K562 (cell line): ENCODE data around the gene NRG2. TPM values are rescaled to one million over a fixed set of nuclear protein-coding genes. Genes with fewer than 3 reads are reported as not detected.

ENCODE experiments used
- ATAC-seq: fragments of 200-7000 bp; cut with Tn5 transposase; 3 replicates; pipeline ENCODE4 v1.9.1; 2020; ENCODE audit warnings: moderate library complexity
- BruUV-seq: library from RNA; stranded (reverse); fragments of 400-500 nt; replicated peaks from 2 replicates; lab custom pipeline; 2021; lab: Mats Ljungman, UMichigan
- CTCF ChIA-PET: fragments of 300-600 bp; formaldehyde crosslinking; extraction: SDS; loops from one replicate; lab custom pipeline; 2021; ENCODE audit warnings: low intra/inter-chr PET ratio; lab: Yijun Ruan, JAX
- POLR2A ChIA-PET: fragments of 300-600, 350-650 bp; sonication (Branson Sonifier 250); formaldehyde crosslinking; extraction: SDS; loops from one replicate; lab custom pipeline; 2021; ENCODE audit warnings: antibody characterized with exemption, inconsistent platforms; lab: Yijun Ruan, JAX
- DNase-seq, 4 experiments: peaks; one replicate each; pipeline versions ENCODE4 v3.0.0 to v3.0.0-alpha.2; 2011 to 2018; ENCODE audit warnings: low spot score in 3 of 4, mixed read lengths in 3 of 4; ENCODE audit errors: extremely low read depth in 1 of 4
- FAIRE-seq: peaks from 2 replicates; lab custom pipeline; 2011; peaks lifted over from hg19 to GRCh38; lab: Jason Lieb, UNC
- H2AFZ ChIP-seq: 2 replicates; pipeline ENCODE4 v1.6.0; 2011; ENCODE audit warnings: low read depth, low read length, control low read depth, inconsistent platforms
- H3K27ac ChIP-seq: fragments of 200-600 bp; 3 replicates; pipeline ENCODE4 v1.8.0; 2011; ENCODE audit warnings: low read depth, mild to moderate bottlenecking, control low read depth, inconsistent platforms, low read length, moderate library complexity, mixed read lengths; ENCODE audit errors: extremely low read depth
- H3K27me3 ChIP-seq, 2 experiments: fragments of 300-600 bp in 1 of 2; 2 replicates in 1 of 2; 3 replicates in 1 of 2; pipeline versions ENCODE4 v1.6.0 to v1.8.0; 2011; ENCODE audit warnings: inconsistent platforms in 2 of 2, low read length in 2 of 2, mild to moderate bottlenecking in 1 of 2, mixed read lengths in 1 of 2, moderate library complexity in 1 of 2; ENCODE audit not compliant: control insufficient read depth in 2 of 2, insufficient read depth in 2 of 2
- H3K36me3 ChIP-seq: fragments of 300-600 bp; 3 replicates; pipeline ENCODE4 v1.8.0; 2011; ENCODE audit warnings: mild to moderate bottlenecking, low read length, inconsistent platforms; ENCODE audit not compliant: control insufficient read depth, insufficient read depth
- H3K4me1 ChIP-seq, 2 experiments: fragments of 200-600 bp in 1 of 2; replicated peaks in 1 of 2; 2 replicates in 1 of 2; 3 replicates in 1 of 2; pipeline versions ENCODE4 v1.5.1 to v1.8.0; 2011; ENCODE audit warnings: inconsistent platforms in 2 of 2, low read length in 2 of 2, mild to moderate bottlenecking in 1 of 2, mixed read lengths in 1 of 2, moderate library complexity in 1 of 2; ENCODE audit not compliant: control insufficient read depth in 2 of 2, insufficient read depth in 2 of 2
- H3K4me2 ChIP-seq: 2 replicates; pipeline ENCODE4 v1.6.1; 2011; ENCODE audit warnings: low read length, control low read depth, inconsistent platforms, mixed read lengths; ENCODE audit not compliant: insufficient read depth
- H3K4me3 ChIP-seq: fragments of 200-600 bp; sonication (generic), shearing (Covaris generic); 2 replicates; pipeline ENCODE4 v1.5.1; 2016; ENCODE audit warnings: control low read depth, inconsistent platforms
- H3K79me2 ChIP-seq: fragments of 200-600 bp; 3 replicates; pipeline ENCODE4 v1.8.0; 2011; ENCODE audit warnings: low read length, inconsistent platforms; ENCODE audit not compliant: control insufficient read depth, insufficient read depth
- H3K9ac ChIP-seq, 2 experiments: 2 replicates each; pipeline versions ENCODE4 v1.6.0 to v1.6.1; 2011; ENCODE audit warnings: low read depth in 2 of 2, low read length in 2 of 2, control low read depth in 1 of 2, inconsistent platforms in 1 of 2, mild to moderate bottlenecking in 1 of 2, mixed read lengths in 1 of 2; ENCODE audit not compliant: insufficient read depth in 1 of 2
- H3K9me1 ChIP-seq: one replicate; pipeline ENCODE4 v1.6.0; 2011; ENCODE audit warnings: inconsistent platforms, mild to moderate bottlenecking, low read length, moderate library complexity; ENCODE audit not compliant: control insufficient read depth, insufficient read depth
- H3K9me3 ChIP-seq: replicated peaks from 2 replicates; pipeline ENCODE4 v1.5.1; 2011; ENCODE audit warnings: low read depth, low read length, inconsistent platforms; ENCODE audit not compliant: control insufficient read depth, insufficient read depth
- H4K20me1 ChIP-seq: replicated peaks from 2 replicates; pipeline ENCODE4 v1.6.1; 2011; ENCODE audit warnings: low read length, inconsistent platforms, mixed read lengths; ENCODE audit not compliant: control insufficient read depth, insufficient read depth
- BACH1 ChIP-seq: fragments of 200-800 bp; sonication (Bioruptor generic); IDR thresholded peaks from 2 replicates; pipeline ENCODE4 v1.6.1; 2016; ENCODE audit warnings: missing genetic modification characterization, missing compliant biosample characterization
- CREBBP ChIP-seq: IDR thresholded peaks from one replicate; pipeline ENCODE4 v1.6.1; 2012; ENCODE audit warnings: low read depth, mild to moderate bottlenecking, control low read depth, inconsistent platforms, low read length
- NFE2L1 ChIP-seq: fragments of 450-650 bp; IDR thresholded peaks from 2 replicates; pipeline ENCODE4 v1.6.1; 2016; ENCODE audit warnings: missing genetic modification characterization, low read depth, mild to moderate bottlenecking, missing compliant biosample characterization, moderate library complexity, borderline replicate concordance
- NR2C2 ChIP-seq, 2 experiments: fragments of 200-800 bp in 1 of 2; sonication (Bioruptor generic) in 1 of 2; sonication (generic) in 1 of 2; formaldehyde crosslinking in 1 of 2; IDR thresholded peaks; 2 replicates each; pipeline versions ENCODE4 v1.6.1 to v1.8.0; 2016 to 2022; ENCODE audit warnings: mild to moderate bottlenecking in 1 of 2, missing compliant biosample characterization in 1 of 2, missing genetic modification characterization in 1 of 2, missing genetic modification reagents in 1 of 2
- PRPF4 ChIP-seq: fragments of 200-400 bp; formaldehyde crosslinking; IDR thresholded peaks from one replicate; pipeline ENCODE4 v1.6.1; 2017; ENCODE audit warnings: low read length, low read depth, mild to moderate bottlenecking; ENCODE audit not compliant: insufficient read depth, poor library complexity, severe bottlenecking
- SRSF7 ChIP-seq: fragments of 200-400 bp; formaldehyde crosslinking; optimal IDR thresholded peaks from 2 replicates; pipeline ENCODE3; 2017; ENCODE audit warnings: mild to moderate bottlenecking, low read depth, low read length
- TFAM ChIP-seq: fragments of 250-450 bp; sonication (Bioruptor Pico); conservative IDR thresholded peaks from 2 replicates; pipeline ENCODE4 v1.5.0; 2021; ENCODE audit warnings: mild to moderate bottlenecking, moderate library complexity
- U2AF1 ChIP-seq: fragments of 200-400 bp; formaldehyde crosslinking; optimal IDR thresholded peaks from 2 replicates; pipeline ENCODE3; 2017; ENCODE audit warnings: mild to moderate bottlenecking, low read depth, low read length, moderate library complexity
- ZC3H11A ChIP-seq: IDR thresholded peaks from 2 replicates; pipeline ENCODE4 v1.6.1; 2012; ENCODE audit warnings: low read depth, low read length, improper control_type of control experiment
- ZC3H8 ChIP-seq: fragments of 450-650 bp; IDR thresholded peaks from 2 replicates; pipeline ENCODE4 v1.6.1; 2017
- WGBS: fragments of 100-300 bp; shearing (Covaris generic); methylation state at CpG from one replicate; pipeline ENCODE4 v1.1.6; 2016; ENCODE audit warnings: low coverage, mixed read lengths; ENCODE audit not compliant: insufficient coverage; ENCODE audit errors: missing lambda C conversion rate; 5-methylcytosine and 5-hydroxymethylcytosine counted together
- in situ Hi-C: fragments of 300-500 bp; cut with MboI; formaldehyde crosslinking; loops from 4 replicates; pipeline ENCODE4 v1.15.0; 2018; ENCODE audit warnings: inconsistent platforms, mixed read lengths
- intact Hi-C: fragments of 100-400 bp; cut with micrococcal nuclease; formaldehyde crosslinking; loops from 2 replicates; pipeline ENCODE4 v1.14.2; 2022
- polyA plus RNA-seq, 8 experiments: library from polyadenylated mRNA; depleted of rRNA in 4 of 8; stranded (reverse) in 5 of 8; unstranded in 3 of 8; fragments of >200 nt; fragmentation: Nextera tagmentation in 2 of 8; fragmentation: Illumina TruSeq in 1 of 8; extraction: Ambion mirVana in 2 of 8; extraction: Trizol in 1 of 8; gene quantifications; 2 replicates each; pipeline versions ENCODE4 v1.2.1 to v1.2.3, GENCODE V29; 2011 to 2014; ENCODE audit warnings: inconsistent platforms in 1 of 8, missing spikeins in 1 of 8
- total RNA-seq, 7 experiments: library from RNA; depleted of rRNA in 6 of 7; stranded (reverse); fragments of >200 nt in 6 of 7; fragmentation: Illumina TruSeq in 2 of 7; extraction: Trizol in 2 of 7; gene quantifications; 2 replicates each; pipeline versions ENCODE4 v1.2.1 to v1.2.3, GENCODE V29; 2011 to 2021; ENCODE audit warnings: low replicate concordance in 1 of 7
- TF ChIP-seq, protein P1 (sequence below): fragments of 250-450 bp; sonication (Bioruptor Pico); IDR thresholded peaks from 2 replicates; pipeline ENCODE4 v1.8.0; 2021; ENCODE audit warnings: borderline replicate concordance, mild to moderate bottlenecking, moderate library complexity; ENCODE audit not compliant: poor library complexity, severe bottlenecking
- TF ChIP-seq, protein P2 (sequence below): sonication (generic); formaldehyde crosslinking; IDR thresholded peaks from 2 replicates; pipeline ENCODE4 v1.9.0; 2022; ENCODE audit warnings: mild to moderate bottlenecking, missing genetic modification reagents
- TF ChIP-seq, protein P3 (sequence below): fragments of 200-800 bp; sonication (Bioruptor generic); IDR thresholded peaks from 2 replicates; pipeline ENCODE4 v1.6.1; 2017; ENCODE audit warnings: missing genetic modification characterization, missing compliant biosample characterization
- TF ChIP-seq, protein P4 (sequence below): fragments of 450-650 bp; IDR thresholded peaks from 2 replicates; pipeline ENCODE4 v1.6.1; 2016; ENCODE audit warnings: antibody characterized with exemption
- TF ChIP-seq, protein P5 (sequence below): fragments of 250-450 bp; sonication (Bioruptor Pico); IDR thresholded peaks from 2 replicates; pipeline ENCODE4 v1.5.0; 2020; ENCODE audit warnings: mild to moderate bottlenecking

NRG2 gene
- total and polyA plus RNA-seq, 9 of the 15 experiments (the other 6 are each of a cell fraction or from before 2014, with no cell fraction given), result not detected

DNA sequence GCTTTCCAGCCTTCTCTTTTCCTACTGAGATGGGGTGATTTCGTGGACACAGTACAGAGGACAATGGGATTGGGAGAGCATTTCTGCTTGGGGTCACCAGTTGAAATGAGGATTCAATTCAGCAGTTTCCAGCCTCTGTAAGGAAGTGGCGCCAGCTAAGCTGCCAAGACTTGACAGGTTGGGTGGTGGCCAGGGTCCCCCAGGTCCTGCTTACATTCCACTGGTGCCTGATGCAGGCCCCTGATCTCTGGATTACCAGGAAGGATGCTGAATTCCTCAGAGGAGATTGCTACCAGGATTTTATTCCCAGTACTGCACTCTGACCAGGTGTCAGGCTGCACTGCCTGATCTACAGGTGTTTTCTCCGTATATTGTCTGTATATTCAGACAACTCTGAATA lies 127.8 kb downstream of the NRG2 start (continued):
- TF ChIP-seq U2AF1 (no peak), PRPF4 (no peak), SRSF7 (no peak), BACH1 (tag) (no peak), ZC3H11A (no peak)
- TF ChIP-seq, protein P1, sequence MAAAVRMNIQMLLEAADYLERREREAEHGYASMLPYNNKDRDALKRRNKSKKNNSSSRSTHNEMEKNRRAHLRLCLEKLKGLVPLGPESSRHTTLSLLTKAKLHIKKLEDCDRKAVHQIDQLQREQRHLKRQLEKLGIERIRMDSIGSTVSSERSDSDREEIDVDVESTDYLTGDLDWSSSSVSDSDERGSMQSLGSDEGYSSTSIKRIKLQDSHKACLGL (CRISPR knock-in tag), result no peak

DNA sequence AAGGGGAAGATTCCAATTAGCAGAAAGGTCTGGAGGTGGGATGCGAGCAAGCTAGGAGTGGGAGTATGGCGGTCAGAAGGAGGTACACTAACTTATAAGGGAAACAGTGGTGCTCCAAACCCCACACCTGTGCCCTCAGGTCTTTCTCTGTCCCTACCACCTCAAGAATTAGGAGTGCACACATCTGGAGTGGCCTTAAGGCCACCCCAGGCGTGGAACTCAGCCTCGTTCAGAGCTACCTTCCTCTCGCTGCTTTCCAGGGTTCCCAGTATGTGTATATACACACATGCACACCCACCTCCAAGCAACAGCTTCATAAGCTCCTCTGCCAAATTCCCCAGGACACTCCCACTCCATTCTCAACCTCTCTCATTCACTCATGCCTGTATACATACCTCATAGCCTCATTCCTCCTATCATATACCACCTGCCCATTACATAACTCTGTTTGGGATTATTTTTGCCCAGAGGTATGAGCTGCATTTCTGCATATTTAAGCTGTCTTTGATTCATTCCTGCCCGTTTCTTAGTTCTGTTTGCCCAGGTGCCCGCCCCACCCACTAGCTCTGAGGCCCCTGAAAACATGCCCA lies 128.8 kb downstream of the NRG2 start:
- no peaks in the 10 kb centered on the region for H4K20me1 ChIP-seq
- no peaks in the 10 kb centered on the region for H3K79me2 ChIP-seq
- H3K4me3 ChIP-seq, result no peak overlapping the region
- in situ Hi-C loops (no loop called here), intact Hi-C loops (no loop called here)
- no peaks in the 10 kb centered on the region for H3K36me3 ChIP-seq
- no peak overlapping the region for H2AFZ ChIP-seq
- H3K9ac ChIP-seq, result no peak overlapping the region
- POLR2A ChIA-PET, result interaction anchor here (0.5 to 1.1 kb wide), 7 partner anchors 8 to 138 kb away, joined by 3 to 4 read pairs (median 3); no protein-coding TSS in a partner anchor
- H3K27me3 ChIP-seq, result peaks cover 0 to 35% of the 10 kb centered on the region in 2 experiments; a peak in 2 of 5 replicates
- no TSS peak for BruUV-seq
- no peak overlapping the region for H3K27ac ChIP-seq
- 1% methylated on average over 5 of the region's 7 CpGs for WGBS
- no peaks in the 10 kb centered on the region for H3K4me1 ChIP-seq
- DNase-seq, result no peak
- CTCF ChIA-PET, result no interaction called here
- H3K4me2 ChIP-seq, result no peak overlapping the region
- ATAC-seq, result no peak
- no peaks in the 10 kb centered on the region for H3K9me1 ChIP-seq
- FAIRE-seq, result no peak
- H3K9me3 ChIP-seq, result no peaks in the 10 kb centered on the region
- TF ChIP-seq, protein P2, sequence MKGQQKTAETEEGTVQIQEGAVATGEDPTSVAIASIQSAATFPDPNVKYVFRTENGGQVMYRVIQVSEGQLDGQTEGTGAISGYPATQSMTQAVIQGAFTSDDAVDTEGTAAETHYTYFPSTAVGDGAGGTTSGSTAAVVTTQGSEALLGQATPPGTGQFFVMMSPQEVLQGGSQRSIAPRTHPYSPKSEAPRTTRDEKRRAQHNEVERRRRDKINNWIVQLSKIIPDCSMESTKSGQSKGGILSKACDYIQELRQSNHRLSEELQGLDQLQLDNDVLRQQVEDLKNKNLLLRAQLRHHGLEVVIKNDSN (CRISPR knock-in tag), result no peak
- TF ChIP-seq, protein P3, sequence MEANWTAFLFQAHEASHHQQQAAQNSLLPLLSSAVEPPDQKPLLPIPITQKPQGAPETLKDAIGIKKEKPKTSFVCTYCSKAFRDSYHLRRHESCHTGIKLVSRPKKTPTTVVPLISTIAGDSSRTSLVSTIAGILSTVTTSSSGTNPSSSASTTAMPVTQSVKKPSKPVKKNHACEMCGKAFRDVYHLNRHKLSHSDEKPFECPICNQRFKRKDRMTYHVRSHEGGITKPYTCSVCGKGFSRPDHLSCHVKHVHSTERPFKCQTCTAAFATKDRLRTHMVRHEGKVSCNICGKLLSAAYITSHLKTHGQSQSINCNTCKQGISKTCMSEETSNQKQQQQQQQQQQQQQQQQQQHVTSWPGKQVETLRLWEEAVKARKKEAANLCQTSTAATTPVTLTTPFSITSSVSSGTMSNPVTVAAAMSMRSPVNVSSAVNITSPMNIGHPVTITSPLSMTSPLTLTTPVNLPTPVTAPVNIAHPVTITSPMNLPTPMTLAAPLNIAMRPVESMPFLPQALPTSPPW (CRISPR knock-in tag), result no peak
- no peak for TF ChIP-seq ZC3H8
- TF ChIP-seq, protein P4, sequence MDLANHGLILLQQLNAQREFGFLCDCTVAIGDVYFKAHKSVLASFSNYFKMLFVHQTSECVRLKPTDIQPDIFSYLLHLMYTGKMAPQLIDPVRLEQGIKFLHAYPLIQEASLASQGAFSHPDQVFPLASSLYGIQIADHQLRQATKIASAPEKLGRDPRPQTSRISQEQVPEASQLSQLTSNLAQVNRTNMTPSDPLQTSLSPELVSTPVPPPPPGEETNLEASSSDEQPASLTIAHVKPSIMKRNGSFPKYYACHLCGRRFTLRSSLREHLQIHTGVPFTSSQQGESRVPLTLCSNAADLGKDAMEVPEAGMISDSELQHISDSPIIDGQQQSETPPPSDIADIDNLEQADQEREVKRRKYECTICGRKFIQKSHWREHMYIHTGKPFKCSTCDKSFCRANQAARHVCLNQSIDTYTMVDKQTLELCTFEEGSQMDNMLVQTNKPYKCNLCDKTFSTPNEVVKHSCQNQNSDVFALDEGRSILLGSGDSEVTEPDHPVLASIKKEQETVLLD, result no peak
- TF ChIP-seq, protein P5, sequence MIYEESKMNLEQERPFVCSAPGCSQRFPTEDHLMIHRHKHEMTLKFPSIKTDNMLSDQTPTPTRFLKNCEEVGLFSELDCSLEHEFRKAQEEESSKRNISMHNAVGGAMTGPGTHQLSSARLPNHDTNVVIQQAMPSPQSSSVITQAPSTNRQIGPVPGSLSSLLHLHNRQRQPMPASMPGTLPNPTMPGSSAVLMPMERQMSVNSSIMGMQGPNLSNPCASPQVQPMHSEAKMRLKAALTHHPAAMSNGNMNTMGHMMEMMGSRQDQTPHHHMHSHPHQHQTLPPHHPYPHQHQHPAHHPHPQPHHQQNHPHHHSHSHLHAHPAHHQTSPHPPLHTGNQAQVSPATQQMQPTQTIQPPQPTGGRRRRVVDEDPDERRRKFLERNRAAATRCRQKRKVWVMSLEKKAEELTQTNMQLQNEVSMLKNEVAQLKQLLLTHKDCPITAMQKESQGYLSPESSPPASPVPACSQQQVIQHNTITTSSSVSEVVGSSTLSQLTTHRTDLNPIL (CRISPR knock-in tag), result no peak
- no peak for TF ChIP-seq NR2C2 (CRISPR knock-in tag; IDR thresholded peaks at IDR 0.05)
- no peak for TF ChIP-seq NR2C2 (tag; IDR thresholded peaks at IDR 0.05)
- no peak for TF ChIP-seq CREBBP
- no peak for TF ChIP-seq NFE2L1
- TF ChIP-seq TFAM, result no peak
